HG03460 (cell line): ENCODE data around the gene PCSK4.
"Not testable (repeated sequence)": the region's sequence is repeated elsewhere in the genome, so short reads cannot be mapped to it uniquely, and the experiment has no call there.

Experiments used
- ATAC-seq: cut with Tn5 transposase; IDR thresholded peaks from one replicate; pipeline ENCODE4 v1.9.1; 2021; ENCODE audit not compliant: unreplicated experiment

PCSK4 gene

GRCh38 chr19:1522838-1523237 lies 32.7 kb upstream of the PCSK4 start:
- no peak for ATAC-seq

GRCh38 chr19:1522061-1522460 lies 31.9 kb upstream of the PCSK4 start:
- ATAC-seq: no peak

GRCh38 chr19:1521636-1522035 lies 31.5 kb upstream of the PCSK4 start:
- no peak for ATAC-seq

- no peak for ATAC-seq
These were observed 30.1 kb upstream of the PCSK4 start for GRCh38 chr19:1520203-1520780.

- not testable (repeated sequence) for ATAC-seq
These were observed 29.7 kb upstream of the PCSK4 start for GRCh38 chr19:1519802-1520201.

- no peak for ATAC-seq
These were observed 28.3 kb upstream of the PCSK4 start for GRCh38 chr19:1518471-1518870.

GRCh38 chr19:1516395-1516753 lies 26.2 kb upstream of the PCSK4 start:
- ATAC-seq: no peak

GRCh38 chr19:1514986-1515721 lies 25.0 kb upstream of the PCSK4 start:
- no peak for ATAC-seq

- no peak for ATAC-seq
These were observed 24.1 kb upstream of the PCSK4 start for GRCh38 chr19:1514295-1514661.

- ATAC-seq: no peak
These were observed 23.5 kb upstream of the PCSK4 start for GRCh38 chr19:1513499-1514294.

GRCh38 chr19:1512671-1513498 lies 22.7 kb upstream of the PCSK4 start, which contains the start of gene ADAMTSL5:
ADAMTSL5 (minus strand) TSS chr19:1513019; CDS start chr19:1510943, 2,076 bp downstream.
- no peak for ATAC-seq

- ATAC-seq: no peak
These were observed 21.5 kb upstream of the PCSK4 start for GRCh38 chr19:1511318-1512317.

- no peak for ATAC-seq
These were observed 20.7 kb upstream of the PCSK4 start for GRCh38 chr19:1510807-1511206.

GRCh38 chr19:1510442-1510806 lies 20.3 kb upstream of the PCSK4 start:
- no peak for ATAC-seq

- no peak for ATAC-seq
These were observed 19.7 kb upstream of the PCSK4 start for GRCh38 chr19:1509602-1510441.

- ATAC-seq: no peak
These were observed 18.3 kb upstream of the PCSK4 start for GRCh38 chr19:1508507-1508856.

GRCh38 chr19:1507763-1508506 lies 17.8 kb upstream of the PCSK4 start:
- peak; percentile 63 for ATAC-seq

- ATAC-seq: no peak
These were observed 17.1 kb upstream of the PCSK4 start for GRCh38 chr19:1507192-1507660.
